Cerebellar nuclear complex (tissue), 1 donor: ENCODE measurements around the gene FAM149A.

ENCODE experiments used
- DNase-seq, 2 experiments: peaks; one replicate each; lab custom pipeline; 2025; lab: John Stamatoyannopoulos, UW

The FAM149A gene

GRCh38 chr4:186202490-186203140, 98.1 kb downstream of the FAM149A start:
- no peak for DNase-seq

GRCh38 chr4:186203406-186203805, 98.9 kb downstream of the FAM149A start:
- no peak for DNase-seq

- no peak for DNase-seq
Measured at GRCh38 chr4:186204103-186204559, 99.6 kb downstream of the FAM149A start.

GRCh38 chr4:186204686-186205085, 100.2 kb downstream of the FAM149A start:
- no peak for DNase-seq

GRCh38 chr4:186205156-186205555, 100.7 kb downstream of the FAM149A start:
- no peak for DNase-seq

GRCh38 chr4:186216465-186217024, 112.0 kb downstream of the FAM149A start:
- DNase-seq = no peak

- DNase-seq = no peak
Measured at GRCh38 chr4:186217733-186218293, 113.3 kb downstream of the FAM149A start.

- no peak for DNase-seq
Measured at GRCh38 chr4:186221624-186222023, 117.1 kb downstream of the FAM149A start.
